IPS DF 4.7 (cell line): ENCODE measurements around the gene BAG1.

Source experiments
- DNase-seq: peaks from one replicate; pipeline ENCODE4 v3.0.0-alpha.2; 2013; ENCODE audit warnings: low spot score; ENCODE audit errors: extremely low read depth

BAG1 gene

GRCh38 chr9:33242609-33243134, 21.8 kb downstream of the BAG1 start:
- DNase-seq = no peak

- no peak for DNase-seq
These were observed 23.2 kb downstream of the BAG1 start for GRCh38 chr9:33241298-33241697.

- DNase-seq = no peak
These were observed 24.6 kb downstream of the BAG1 start, which contains the start of gene SPINK4 for GRCh38 chr9:33239921-33240320. Gene SPINK4, plus strand, starts transcription at chr9:33240167. Its CDS starts 42 bp downstream, at chr9:33240209.

- DNase-seq = no peak
These were observed 27.9 kb downstream of the BAG1 start for GRCh38 chr9:33236571-33236970.

GRCh38 chr9:33234511-33235467, 29.7 kb downstream of the BAG1 start:
- no peak for DNase-seq

GRCh38 chr9:33233626-33234342, 30.7 kb downstream of the BAG1 start:
- DNase-seq = no peak

GRCh38 chr9:33232815-33233214, 31.7 kb downstream of the BAG1 start:
- DNase-seq = no peak

- DNase-seq = no peak
These were observed 32.9 kb downstream of the BAG1 start for GRCh38 chr9:33231623-33231942.

GRCh38 chr9:33230756-33231622, 33.5 kb downstream of the BAG1 start:
- no peak for DNase-seq

- no peak for DNase-seq
These were observed 35.0 kb downstream of the BAG1 start for GRCh38 chr9:33229359-33230114.

- no peak for DNase-seq
These were observed 35.9 kb downstream of the BAG1 start for GRCh38 chr9:33228606-33229005.

GRCh38 chr9:33227741-33228140, 36.8 kb downstream of the BAG1 start:
- DNase-seq = no peak

- DNase-seq = no peak
These were observed 37.5 kb downstream of the BAG1 start for GRCh38 chr9:33227008-33227398.

GRCh38 chr9:33225319-33226147, 39.0 kb downstream of the BAG1 start:
- DNase-seq = no peak

- DNase-seq = no peak
These were observed 40.8 kb downstream of the BAG1 start for GRCh38 chr9:33223696-33224095.

GRCh38 chr9:33222031-33222430, 42.5 kb downstream of the BAG1 start:
- DNase-seq = no peak

GRCh38 chr9:33221568-33221884, 43.0 kb downstream of the BAG1 start:
- DNase-seq = no peak

- no peak for DNase-seq
These were observed 43.6 kb downstream of the BAG1 start for GRCh38 chr9:33220681-33221567.
